Smooth muscle cell of the coronary artery (primary cell): Measurements from ENCODE around the gene SETX. TPM values are rescaled to one million over a fixed set of nuclear protein-coding genes. Genes with fewer than 3 reads are reported as not detected.

Experiments used
- total RNA-seq: library from RNA; depleted of rRNA; stranded (reverse); fragments of >200 nt; gene quantifications from 2 replicates; pipeline ENCODE4 v1.2.3, GENCODE V29; 2014; ENCODE audit warnings: low replicate concordance

Gene SETX
- total RNA-seq = 46.5 and 61.0 TPM in 2 replicates

GRCh38 chr9:132354637-132355355 lies at the start of gene SETX:
Gene SETX, minus strand, starts transcription at chr9:132354986. Its CDS starts 5,558 bp downstream, at chr9:132349428.

Other genes starting within 250 kb of the SETX start
- gene NTNG2, start 192.9 kb downstream of the SETX start, total RNA-seq = 1.5 and 2.1 TPM in 2 replicates
- gene TTF1, start 51.9 kb upstream of the SETX start, total RNA-seq = 8.4 and 8.5 TPM in 2 replicates
- gene CFAP77, start 55.2 kb upstream of the SETX start, total RNA-seq = not detected in 2 replicates
- gene BARHL1, start 227.6 kb upstream of the SETX start, total RNA-seq = not detected in 2 replicates